K562 (cell line): ENCODE data around the gene RALB. TPM values are rescaled to one million over a fixed set of nuclear protein-coding genes. Genes with fewer than 3 reads are reported as not detected.

Experiments used
- ATAC-seq: fragments of 200-7000 bp; cut with Tn5 transposase; 3 replicates; pipeline ENCODE4 v1.9.1; 2020; ENCODE audit warnings: moderate library complexity
- BruUV-seq: library from RNA; stranded (reverse); fragments of 400-500 nt; replicated peaks from 2 replicates; lab custom pipeline; 2021; lab: Mats Ljungman, UMichigan
- CTCF ChIA-PET: fragments of 300-600 bp; formaldehyde crosslinking; extraction: SDS; loops from one replicate; lab custom pipeline; 2021; ENCODE audit warnings: low intra/inter-chr PET ratio; lab: Yijun Ruan, JAX
- POLR2A ChIA-PET: fragments of 300-600, 350-650 bp; sonication (Branson Sonifier 250); formaldehyde crosslinking; extraction: SDS; loops from one replicate; lab custom pipeline; 2021; ENCODE audit warnings: antibody characterized with exemption, inconsistent platforms; lab: Yijun Ruan, JAX
- DNase-seq, 4 experiments: peaks; one replicate each; pipeline versions ENCODE4 v3.0.0 to v3.0.0-alpha.2; 2011 to 2018; ENCODE audit warnings: low spot score in 3 of 4, mixed read lengths in 3 of 4; ENCODE audit errors: extremely low read depth in 1 of 4
- FAIRE-seq: peaks from 2 replicates; lab custom pipeline; 2011; peaks lifted over from hg19 to GRCh38; lab: Jason Lieb, UNC
- H2AFZ ChIP-seq: 2 replicates; pipeline ENCODE4 v1.6.0; 2011; ENCODE audit warnings: low read depth, low read length, control low read depth, inconsistent platforms
- H3K27ac ChIP-seq: fragments of 200-600 bp; 3 replicates; pipeline ENCODE4 v1.8.0; 2011; ENCODE audit warnings: low read depth, mild to moderate bottlenecking, control low read depth, inconsistent platforms, low read length, moderate library complexity, mixed read lengths; ENCODE audit errors: extremely low read depth
- H3K27me3 ChIP-seq, 2 experiments: fragments of 300-600 bp in 1 of 2; 2 replicates in 1 of 2; 3 replicates in 1 of 2; pipeline versions ENCODE4 v1.6.0 to v1.8.0; 2011; ENCODE audit warnings: inconsistent platforms in 2 of 2, low read length in 2 of 2, mild to moderate bottlenecking in 1 of 2, mixed read lengths in 1 of 2, moderate library complexity in 1 of 2; ENCODE audit not compliant: control insufficient read depth in 2 of 2, insufficient read depth in 2 of 2
- H3K36me3 ChIP-seq: fragments of 300-600 bp; 3 replicates; pipeline ENCODE4 v1.8.0; 2011; ENCODE audit warnings: mild to moderate bottlenecking, low read length, inconsistent platforms; ENCODE audit not compliant: control insufficient read depth, insufficient read depth
- H3K4me1 ChIP-seq, 2 experiments: fragments of 200-600 bp in 1 of 2; replicated peaks in 1 of 2; 2 replicates in 1 of 2; 3 replicates in 1 of 2; pipeline versions ENCODE4 v1.5.1 to v1.8.0; 2011; ENCODE audit warnings: inconsistent platforms in 2 of 2, low read length in 2 of 2, mild to moderate bottlenecking in 1 of 2, mixed read lengths in 1 of 2, moderate library complexity in 1 of 2; ENCODE audit not compliant: control insufficient read depth in 2 of 2, insufficient read depth in 2 of 2
- H3K4me2 ChIP-seq: 2 replicates; pipeline ENCODE4 v1.6.1; 2011; ENCODE audit warnings: low read length, control low read depth, inconsistent platforms, mixed read lengths; ENCODE audit not compliant: insufficient read depth
- H3K4me3 ChIP-seq: fragments of 200-600 bp; sonication (generic), shearing (Covaris generic); 2 replicates; pipeline ENCODE4 v1.5.1; 2016; ENCODE audit warnings: control low read depth, inconsistent platforms
- H3K79me2 ChIP-seq: fragments of 200-600 bp; 3 replicates; pipeline ENCODE4 v1.8.0; 2011; ENCODE audit warnings: low read length, inconsistent platforms; ENCODE audit not compliant: control insufficient read depth, insufficient read depth
- H3K9ac ChIP-seq, 2 experiments: 2 replicates each; pipeline versions ENCODE4 v1.6.0 to v1.6.1; 2011; ENCODE audit warnings: low read depth in 2 of 2, low read length in 2 of 2, control low read depth in 1 of 2, inconsistent platforms in 1 of 2, mild to moderate bottlenecking in 1 of 2, mixed read lengths in 1 of 2; ENCODE audit not compliant: insufficient read depth in 1 of 2
- H3K9me1 ChIP-seq: one replicate; pipeline ENCODE4 v1.6.0; 2011; ENCODE audit warnings: inconsistent platforms, mild to moderate bottlenecking, low read length, moderate library complexity; ENCODE audit not compliant: control insufficient read depth, insufficient read depth
- H3K9me3 ChIP-seq: replicated peaks from 2 replicates; pipeline ENCODE4 v1.5.1; 2011; ENCODE audit warnings: low read depth, low read length, inconsistent platforms; ENCODE audit not compliant: control insufficient read depth, insufficient read depth
- H4K20me1 ChIP-seq: replicated peaks from 2 replicates; pipeline ENCODE4 v1.6.1; 2011; ENCODE audit warnings: low read length, inconsistent platforms, mixed read lengths; ENCODE audit not compliant: control insufficient read depth, insufficient read depth
- DNMT1 ChIP-seq: fragments of 450-650 bp; IDR thresholded peaks from 2 replicates; pipeline ENCODE4 v1.6.1; 2016; ENCODE audit warnings: antibody characterized with exemption, mild to moderate bottlenecking
- NFE2L1 ChIP-seq: fragments of 450-650 bp; IDR thresholded peaks from 2 replicates; pipeline ENCODE4 v1.6.1; 2016; ENCODE audit warnings: missing genetic modification characterization, low read depth, mild to moderate bottlenecking, missing compliant biosample characterization, moderate library complexity, borderline replicate concordance
- TAF7 ChIP-seq: fragments of 450-650 bp; IDR thresholded peaks from 2 replicates; pipeline ENCODE4 v1.6.1; 2016; ENCODE audit warnings: missing genetic modification characterization, missing compliant biosample characterization
- ZNF3 ChIP-seq: fragments of 250-450 bp; sonication (Bioruptor Pico); IDR thresholded peaks from 2 replicates; pipeline ENCODE4 v1.5.0; 2021; ENCODE audit warnings: mild to moderate bottlenecking, moderate library complexity
- WGBS: fragments of 100-300 bp; shearing (Covaris generic); methylation state at CpG from one replicate; pipeline ENCODE4 v1.1.6; 2016; ENCODE audit warnings: low coverage, mixed read lengths; ENCODE audit not compliant: insufficient coverage; ENCODE audit errors: missing lambda C conversion rate; 5-methylcytosine and 5-hydroxymethylcytosine counted together
- in situ Hi-C: fragments of 300-500 bp; cut with MboI; formaldehyde crosslinking; loops from 4 replicates; pipeline ENCODE4 v1.15.0; 2018; ENCODE audit warnings: inconsistent platforms, mixed read lengths
- intact Hi-C: fragments of 100-400 bp; cut with micrococcal nuclease; formaldehyde crosslinking; loops from 2 replicates; pipeline ENCODE4 v1.14.2; 2022
- polyA plus RNA-seq, 8 experiments: library from polyadenylated mRNA; depleted of rRNA in 4 of 8; stranded (reverse) in 5 of 8; unstranded in 3 of 8; fragments of >200 nt; fragmentation: Nextera tagmentation in 2 of 8; fragmentation: Illumina TruSeq in 1 of 8; extraction: Ambion mirVana in 2 of 8; extraction: Trizol in 1 of 8; gene quantifications; 2 replicates each; pipeline versions ENCODE4 v1.2.1 to v1.2.3, GENCODE V29; 2011 to 2014; ENCODE audit warnings: inconsistent platforms in 1 of 8, missing spikeins in 1 of 8
- total RNA-seq, 7 experiments: library from RNA; depleted of rRNA in 6 of 7; stranded (reverse); fragments of >200 nt in 6 of 7; fragmentation: Illumina TruSeq in 2 of 7; extraction: Trizol in 2 of 7; gene quantifications; 2 replicates each; pipeline versions ENCODE4 v1.2.1 to v1.2.3, GENCODE V29; 2011 to 2021; ENCODE audit warnings: low replicate concordance in 1 of 7
- TF ChIP-seq, protein P1 (sequence below): fragments of 250-450 bp; sonication (Bioruptor Pico); IDR thresholded peaks from 2 replicates; pipeline ENCODE4 v1.8.0; 2021; ENCODE audit warnings: mild to moderate bottlenecking, moderate library complexity

RALB gene
- total and polyA plus RNA-seq, 9 of the 15 experiments (the other 6 are each of a cell fraction or from before 2014, with no cell fraction given), result 14.8 to 65.6 (median 38.4) TPM

GRCh38 chr2:120243875-120244553, 8.6 kb upstream of the RALB start:
- intact Hi-C loops, result no loop called here
- no peaks in the 10 kb centered on the region for H3K9me1 ChIP-seq
- H3K27me3 ChIP-seq, result peaks cover 0 to 6% of the 10 kb centered on the region in 2 experiments; a peak in 3 of 5 replicates
- no peaks in the 10 kb centered on the region; the same call in 1 of the 2 replicates for H4K20me1 ChIP-seq
- FAIRE-seq (no peak), DNase-seq (no peak), ATAC-seq (no peak)
- no peak overlapping the region for H3K27ac ChIP-seq
- no peak overlapping the region for H2AFZ ChIP-seq
- H3K4me1 ChIP-seq, result peaks cover 6 to 16% of the 10 kb centered on the region in 2 experiments
- H3K4me2 ChIP-seq, result no peak overlapping the region
- H3K9ac ChIP-seq, result 0 out of 4 replicates have a peak overlapping the region, but pooled peaks of 1 of the 2 experiments have one; percentile 20
- ChIA-PET POLR2A (interaction anchor here (0.5 to 1.1 kb wide), 3 partner anchors 11 to 446 kb away, joined by 3 read pairs; no protein-coding TSS in a partner anchor), CTCF (no interaction called here)
- H3K79me2 ChIP-seq, result no peaks in the 10 kb centered on the region
- WGBS, result 59% methylated on average over 9 of the region's 9 CpGs
- no peak overlapping the region for H3K4me3 ChIP-seq
- BruUV-seq, result no TSS peak
- TF ChIP-seq TAF7 (tag) (no peak), NFE2L1 (tag) (no peak), DNMT1 (no peak), ZNF3 (CRISPR knock-in tag) (no peak)
- TF ChIP-seq, protein P1, sequence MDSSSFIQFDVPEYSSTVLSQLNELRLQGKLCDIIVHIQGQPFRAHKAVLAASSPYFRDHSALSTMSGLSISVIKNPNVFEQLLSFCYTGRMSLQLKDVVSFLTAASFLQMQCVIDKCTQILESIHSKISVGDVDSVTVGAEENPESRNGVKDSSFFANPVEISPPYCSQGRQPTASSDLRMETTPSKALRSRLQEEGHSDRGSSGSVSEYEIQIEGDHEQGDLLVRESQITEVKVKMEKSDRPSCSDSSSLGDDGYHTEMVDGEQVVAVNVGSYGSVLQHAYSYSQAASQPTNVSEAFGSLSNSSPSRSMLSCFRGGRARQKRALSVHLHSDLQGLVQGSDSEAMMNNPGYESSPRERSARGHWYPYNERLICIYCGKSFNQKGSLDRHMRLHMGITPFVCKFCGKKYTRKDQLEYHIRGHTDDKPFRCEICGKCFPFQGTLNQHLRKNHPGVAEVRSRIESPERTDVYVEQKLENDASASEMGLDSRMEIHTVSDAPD (CRISPR knock-in tag), result no peak
- in situ Hi-C loops, result no loop called here
- H3K9me3 ChIP-seq, result no peaks in the 10 kb centered on the region
- no peaks in the 10 kb centered on the region for H3K36me3 ChIP-seq
